Stimulated activated CD8-positive, alpha-beta memory T cell treated with anti-CD3 and anti-CD28 coated beads, Interleukin-12 subunit alpha, Interleukin-12 subunit beta, amount 100 ng/mL, for 24 hours (primary cell): Measurements from ENCODE around the gene OTOP3.

Experiments used
- DNase-seq: peaks from one replicate; pipeline ENCODE4 v3.0.0-alpha.2; 2020; ENCODE audit errors: extremely low read depth

Gene OTOP3

GRCh38 chr17:74986206-74986576 is 50.5 kb downstream of the OTOP3 start:
- DNase-seq = no peak

- peak; percentile 82 for DNase-seq
Measured at GRCh38 chr17:74987418-74987908, 51.8 kb downstream of the OTOP3 start, which contains the start of gene CDR2L. TSS of gene CDR2L (plus strand) at chr17:74987632. CDS start at chr17:74988044, 412 bp downstream.

GRCh38 chr17:74987909-74988711 is 52.4 kb downstream of the OTOP3 start:
- DNase-seq = no peak

DNA sequence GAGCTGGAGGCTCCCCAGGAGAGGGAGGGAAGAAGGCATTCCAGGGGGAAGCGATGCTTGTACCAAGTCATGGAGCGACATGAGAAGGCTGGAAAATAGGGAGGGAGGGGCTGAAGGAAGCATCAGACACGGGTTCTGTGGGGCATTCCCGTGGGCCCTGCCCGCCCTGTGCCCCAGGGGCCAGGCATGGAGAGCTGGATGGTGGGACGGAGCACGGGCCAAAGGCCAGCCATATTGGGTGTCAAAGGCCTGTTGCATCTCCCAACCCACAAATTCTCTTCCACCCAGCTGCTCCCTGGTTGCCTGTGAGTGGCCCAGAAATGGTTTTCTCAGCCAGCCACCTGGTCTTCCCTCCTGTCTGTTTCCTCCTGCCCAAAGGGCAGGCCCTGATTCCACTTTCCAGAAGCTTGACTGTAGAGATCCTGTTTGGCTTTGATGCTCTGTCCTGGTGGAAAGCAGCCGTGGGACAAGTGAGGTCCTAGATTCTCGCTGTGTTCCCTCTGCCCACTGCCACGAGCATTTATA is 54.9 kb downstream of the OTOP3 start:
- no peak for DNase-seq

DNA sequence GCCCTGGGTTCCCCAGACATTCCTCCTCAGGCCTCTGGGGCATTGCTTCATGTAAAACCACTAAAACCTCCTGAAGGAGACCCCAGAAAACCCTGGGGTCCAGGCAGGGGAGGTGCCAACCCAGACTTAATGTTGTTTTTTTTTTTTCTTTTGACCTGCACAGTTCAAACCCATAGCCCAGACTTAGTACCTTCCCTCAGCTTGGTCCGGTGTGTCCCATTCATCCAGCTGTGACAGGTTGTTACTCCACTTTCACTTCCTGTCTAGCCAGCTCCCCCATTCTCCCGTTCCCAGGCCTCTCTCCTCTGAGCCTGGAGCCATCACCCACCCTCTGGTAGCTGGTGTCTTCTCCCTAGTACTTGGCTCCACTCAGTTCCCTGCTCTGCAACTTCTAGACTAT is 56.5 kb downstream of the OTOP3 start:
- DNase-seq = no peak

GRCh38 chr17:74994440-74994839 is 58.7 kb downstream of the OTOP3 start:
- no peak for DNase-seq

- DNase-seq = no peak
Measured at GRCh38 chr17:74995847-74996246, 60.1 kb downstream of the OTOP3 start.

DNA sequence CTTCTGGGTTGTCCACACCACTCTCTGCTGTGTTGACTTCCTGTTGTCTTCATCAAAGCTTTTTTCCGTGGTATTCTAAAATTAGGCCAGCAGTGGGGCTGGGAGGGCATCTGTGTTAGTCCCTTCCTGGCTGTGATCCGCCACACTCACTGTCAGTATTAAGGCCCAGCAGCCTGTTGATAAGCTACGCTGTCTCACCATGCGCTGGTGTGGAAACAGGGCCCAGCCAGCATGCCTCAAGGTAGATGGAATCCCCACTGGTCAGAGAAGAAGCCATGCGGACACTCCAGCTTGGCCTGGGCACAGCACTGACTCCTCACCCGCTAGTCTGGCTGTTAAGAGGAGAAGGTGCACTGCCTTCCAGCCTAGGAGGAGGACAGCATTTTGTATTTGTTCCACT is 63.1 kb downstream of the OTOP3 start:
- no peak for DNase-seq

- no peak for DNase-seq
Measured at GRCh38 chr17:74999523-74999922, 63.8 kb downstream of the OTOP3 start.
